ENCODE results near the gene TECPR1. TPM values are rescaled to one million over a fixed set of nuclear protein-coding genes. Genes with fewer than 3 reads are reported as not detected.

The TECPR1 gene
- total and polyA plus RNA-seq, 5 donors, result 10.5 to 25.5 (median 25.1) TPM

DNA sequence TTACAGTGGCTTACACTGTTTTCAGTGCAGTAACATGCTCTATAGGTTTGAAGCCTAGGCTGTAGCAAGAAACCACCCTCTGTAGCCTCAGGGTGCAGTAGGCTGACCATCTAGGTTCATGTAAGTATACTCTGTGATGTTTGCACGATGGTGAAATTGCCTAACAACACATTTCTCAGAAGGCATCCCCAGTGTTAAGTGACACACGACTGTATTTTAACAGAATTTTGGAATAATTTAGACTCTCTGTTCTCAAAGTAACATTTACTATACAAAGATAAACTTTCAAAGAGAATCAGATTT lies 85.4 kb downstream of the TECPR1 start:
- DNase-seq, result no peak
- no peak for ATAC-seq
- no peak overlapping the region for H3K4me3 ChIP-seq (ENCODE audit: low read length)
- no peaks in the 10 kb centered on the region for H3K27me3 ChIP-seq (ENCODE audit: control insufficient read depth, insufficient read depth)
- no peaks in the 10 kb centered on the region for H3K9me3 ChIP-seq (ENCODE audit: control insufficient read depth, low read length)
- H3K4me1 ChIP-seq (ENCODE audit: control insufficient read depth, insufficient read depth, low read length), result peaks cover 4% of the 10 kb centered on the region
- no peak overlapping the region for H3K27ac ChIP-seq (ENCODE audit: low read length)
- intact Hi-C loops (cut with DNase I), result loop anchor here in 3 of 4 donors (5.0 kb wide), 4 partner anchors 54 to 149 kb away; partner anchors contain the start of gene LMTK2 (in 2 of the 3)
- 73% methylated on average over 2 of the region's 2 CpGs for WGBS

DNA sequence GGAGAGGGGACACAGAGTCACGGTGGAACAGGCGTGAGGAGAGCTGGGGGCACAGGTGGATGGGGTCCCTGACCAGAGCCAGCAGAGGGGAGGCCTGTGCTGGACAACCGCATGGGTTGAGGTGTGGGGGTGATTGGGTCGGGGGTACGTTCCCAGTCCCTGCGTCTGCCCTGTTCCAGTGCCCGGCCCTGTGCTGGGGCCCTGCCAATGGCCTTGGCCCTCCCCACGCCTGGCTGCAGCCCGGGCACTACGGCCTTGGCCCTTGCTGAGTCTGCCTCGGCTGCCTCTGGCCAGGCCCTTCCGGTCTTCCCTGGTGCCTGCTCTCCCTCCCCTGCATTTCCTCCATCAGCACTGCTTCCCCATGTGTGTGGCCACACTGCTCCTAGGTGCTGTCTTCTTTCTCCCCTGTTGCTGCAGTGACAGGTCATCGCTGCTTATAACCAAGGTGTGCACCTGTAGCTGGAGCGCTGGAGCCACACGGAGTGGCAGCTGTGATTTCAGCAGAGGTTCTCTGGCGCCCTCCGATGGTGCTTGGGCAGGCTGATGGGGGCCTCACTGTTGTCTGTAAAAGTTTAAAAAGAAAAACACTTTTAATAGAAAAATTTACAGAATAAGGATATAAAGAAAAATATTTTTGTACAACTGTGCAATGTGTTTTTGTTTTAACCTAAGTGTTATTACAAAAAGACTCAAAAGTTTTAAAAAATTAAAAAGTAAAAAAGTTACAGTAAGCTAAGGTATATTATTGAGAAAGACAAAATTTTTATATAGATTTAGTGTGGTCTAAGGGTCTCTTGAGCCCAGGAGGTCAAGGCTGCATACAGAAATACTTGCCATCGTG lies 86.0 kb downstream of the TECPR1 start:
- WGBS, result 62% methylated on average over 18 of the region's 18 CpGs
- intact Hi-C loops (cut with DNase I), result loop anchor here (2.0 to 5.0 kb wide), 5 partner anchors 54 to 149 kb away; partner anchors contain the start of gene LMTK2 (in 3 of the 4)
- Histone ChIP-seq H3K4me3 (ENCODE audit: low read length) (no peak overlapping the region), H3K27me3 (ENCODE audit: control insufficient read depth, insufficient read depth) (no peaks in the 10 kb centered on the region), H3K4me1 (ENCODE audit: control insufficient read depth, insufficient read depth, low read length) (peaks cover 4% of the 10 kb centered on the region), H3K27ac (ENCODE audit: low read length) (no peak overlapping the region), H3K9me3 (ENCODE audit: control insufficient read depth, low read length) (no peaks in the 10 kb centered on the region)
- DNase-seq, result peak; percentile 35 to 78 (median 74)
- ATAC-seq, result peak; percentile 43 to 67

Other genes starting within 250 kb of the TECPR1 start
- 10 to 100 TPM; 36.4 to 38.5 (median 37.1) TPM for gene LMTK2, start 145.4 kb downstream of the TECPR1 start, total RNA-seq
- gene LMTK2, start 145.4 kb downstream of the TECPR1 start, polyA plus RNA-seq, result 13.1 TPM
- gene BHLHA15, start 40.8 kb downstream of the TECPR1 start, total RNA-seq, result under 1 TPM in 2 of 4 donors, not detected in 2; 0.53 to 0.57 TPM
- gene BHLHA15, start 40.8 kb downstream of the TECPR1 start, polyA plus RNA-seq, result not detected
- 100 to 1,000 TPM; 156 to 203 (median 187) TPM for gene BRI3, start 29.5 kb upstream of the TECPR1 start, total RNA-seq
- 209 TPM for gene BRI3, start 29.5 kb upstream of the TECPR1 start, polyA plus RNA-seq
- 1 to 10 TPM in 3 of 4 donors, under 1 TPM in 1; 0.71 to 2.0 (median 1.2) TPM for gene BAIAP2L1, start 148.9 kb upstream of the TECPR1 start, total RNA-seq
- gene BAIAP2L1, start 148.9 kb upstream of the TECPR1 start, polyA plus RNA-seq, result 2.1 TPM